ENCODE measurements around the gene SYCP2.

DNA sequence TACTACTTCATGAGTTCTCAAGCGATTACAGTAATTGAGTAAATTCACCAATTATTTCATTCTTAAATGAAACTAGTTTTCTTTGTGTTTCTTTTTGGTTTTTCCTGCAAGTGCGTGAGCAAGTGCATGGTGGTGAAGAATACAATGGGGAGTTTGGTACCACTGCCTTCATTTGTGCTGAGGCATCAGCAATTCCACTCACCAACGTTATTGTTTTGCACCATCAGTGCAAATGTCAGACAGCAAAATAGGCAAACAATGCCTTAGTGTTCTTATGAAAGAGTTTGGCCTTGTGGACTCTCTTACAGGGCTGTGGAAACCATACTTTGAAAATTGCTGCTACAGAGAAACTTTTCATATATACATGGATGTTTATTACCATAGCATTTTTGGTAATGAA lies 33.0 kb upstream of the SYCP2 start:
- TF ChIP-seq, protein P1, sequence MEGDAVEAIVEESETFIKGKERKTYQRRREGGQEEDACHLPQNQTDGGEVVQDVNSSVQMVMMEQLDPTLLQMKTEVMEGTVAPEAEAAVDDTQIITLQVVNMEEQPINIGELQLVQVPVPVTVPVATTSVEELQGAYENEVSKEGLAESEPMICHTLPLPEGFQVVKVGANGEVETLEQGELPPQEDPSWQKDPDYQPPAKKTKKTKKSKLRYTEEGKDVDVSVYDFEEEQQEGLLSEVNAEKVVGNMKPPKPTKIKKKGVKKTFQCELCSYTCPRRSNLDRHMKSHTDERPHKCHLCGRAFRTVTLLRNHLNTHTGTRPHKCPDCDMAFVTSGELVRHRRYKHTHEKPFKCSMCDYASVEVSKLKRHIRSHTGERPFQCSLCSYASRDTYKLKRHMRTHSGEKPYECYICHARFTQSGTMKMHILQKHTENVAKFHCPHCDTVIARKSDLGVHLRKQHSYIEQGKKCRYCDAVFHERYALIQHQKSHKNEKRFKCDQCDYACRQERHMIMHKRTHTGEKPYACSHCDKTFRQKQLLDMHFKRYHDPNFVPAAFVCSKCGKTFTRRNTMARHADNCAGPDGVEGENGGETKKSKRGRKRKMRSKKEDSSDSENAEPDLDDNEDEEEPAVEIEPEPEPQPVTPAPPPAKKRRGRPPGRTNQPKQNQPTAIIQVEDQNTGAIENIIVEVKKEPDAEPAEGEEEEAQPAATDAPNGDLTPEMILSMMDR (IDR thresholded peaks at IDR 0.05): no peak
- no peak for TF ChIP-seq POLR2A (IDR thresholded peaks at IDR 0.05)

Data from heart left ventricle (tissue), 13 donors.